Esophagus squamous epithelium (tissue), 4 donors: ENCODE results near the gene SLC4A9.

Experiments
- CTCF ChIP-seq, 6 experiments: fragments of 450-650 bp in 4 of 6; fragments of 200-600 bp in 2 of 6; sonication (generic) in 2 of 6; IDR thresholded peaks; one replicate each; pipeline ENCODE4 v1.5.1; 2016 to 2019; ENCODE audit warnings: antibody characterized with exemption in 6 of 6, mild to moderate bottlenecking in 4 of 6, moderate library complexity in 4 of 6
- POLR2A ChIP-seq, 4 donors: fragments of 450-650 bp; IDR thresholded peaks; one replicate each; pipeline ENCODE4 v1.6.1; 2017; ENCODE audit warnings: antibody characterized with exemption in 4 of 4, mild to moderate bottlenecking in 4 of 4, moderate library complexity in 3 of 4

- TF ChIP-seq CTCF (IDR thresholded peaks at IDR 0.05) (no peak), POLR2A (IDR thresholded peaks at IDR 0.05) (no peak)
Observed at GRCh38 chr5:140342287-140342686, 17.7 kb upstream of the SLC4A9 start.
